ENCODE data around the gene MSRB1. TPM values are rescaled to one million over a fixed set of nuclear protein-coding genes. Genes with fewer than 3 reads are reported as not detected.
A peak's percentile ranks its signal among the peaks of the same experiment; 100 is the strongest.

MSRB1 gene
- total and polyA plus RNA-seq, 2 of the 13 experiments (the other 11 are each of a cell fraction or from before 2014, with no cell fraction given), result 32.1 to 75.4 TPM

DNA sequence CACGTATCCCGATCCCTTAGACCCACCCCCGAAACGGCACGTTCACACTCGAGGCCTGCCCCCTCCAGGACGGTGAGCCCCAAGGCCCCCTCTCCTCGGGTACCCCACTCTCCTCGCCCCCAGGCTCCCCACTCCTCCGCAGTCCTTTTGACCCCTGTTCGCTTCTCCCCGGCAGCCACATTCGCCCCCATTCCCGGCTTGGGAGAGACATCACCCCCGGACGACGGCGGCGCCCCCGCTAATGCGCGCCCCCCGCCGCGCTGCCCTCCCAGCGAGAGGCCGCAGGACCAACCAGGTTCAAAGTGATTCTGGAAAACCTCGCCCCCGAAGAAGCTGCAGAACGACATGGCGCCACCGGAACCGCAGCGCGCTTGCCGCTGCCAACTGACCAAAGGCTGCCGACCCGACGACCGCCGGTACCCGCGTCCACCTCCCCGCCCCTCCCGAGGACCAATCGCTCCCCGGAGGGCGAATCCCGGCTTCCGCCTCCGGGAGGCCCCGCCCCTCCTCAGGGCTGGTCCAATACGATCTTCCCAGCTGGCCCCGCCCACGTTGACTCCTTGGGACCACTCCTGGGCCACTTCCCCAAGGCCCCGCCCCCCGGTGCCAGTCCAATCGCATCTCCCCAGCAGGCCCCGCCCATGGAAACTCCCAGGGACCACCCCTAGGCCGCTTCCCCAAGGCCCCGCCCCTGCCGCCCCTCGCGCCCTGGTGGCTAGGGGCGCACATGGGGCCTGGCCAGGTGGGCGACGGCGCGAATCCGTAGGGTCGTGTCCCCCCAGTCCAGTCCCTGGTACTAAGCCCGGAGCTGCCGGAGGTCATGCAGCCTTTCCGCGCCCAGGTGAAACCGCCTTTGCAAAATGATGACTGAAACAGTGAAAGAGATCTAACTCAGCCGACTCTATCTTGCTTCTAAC, at the start of gene MSRB1 (continued):
- no peak for TF ChIP-seq IRF2 (CRISPR knock-in tag; IDR thresholded peaks at IDR 0.05)
- TF ChIP-seq GZF1 (CRISPR knock-in tag; IDR thresholded peaks at IDR 0.05), result no peak
- TF ChIP-seq SYNCRIP (IDR thresholded peaks at IDR 0.05; ENCODE audit: insufficient read depth, low read depth, low read length), result no peak
- peak; percentile 84 for TF ChIP-seq NFYB (CRISPR knock-in tag; IDR thresholded peaks at IDR 0.05)
- TF ChIP-seq, protein P1, sequence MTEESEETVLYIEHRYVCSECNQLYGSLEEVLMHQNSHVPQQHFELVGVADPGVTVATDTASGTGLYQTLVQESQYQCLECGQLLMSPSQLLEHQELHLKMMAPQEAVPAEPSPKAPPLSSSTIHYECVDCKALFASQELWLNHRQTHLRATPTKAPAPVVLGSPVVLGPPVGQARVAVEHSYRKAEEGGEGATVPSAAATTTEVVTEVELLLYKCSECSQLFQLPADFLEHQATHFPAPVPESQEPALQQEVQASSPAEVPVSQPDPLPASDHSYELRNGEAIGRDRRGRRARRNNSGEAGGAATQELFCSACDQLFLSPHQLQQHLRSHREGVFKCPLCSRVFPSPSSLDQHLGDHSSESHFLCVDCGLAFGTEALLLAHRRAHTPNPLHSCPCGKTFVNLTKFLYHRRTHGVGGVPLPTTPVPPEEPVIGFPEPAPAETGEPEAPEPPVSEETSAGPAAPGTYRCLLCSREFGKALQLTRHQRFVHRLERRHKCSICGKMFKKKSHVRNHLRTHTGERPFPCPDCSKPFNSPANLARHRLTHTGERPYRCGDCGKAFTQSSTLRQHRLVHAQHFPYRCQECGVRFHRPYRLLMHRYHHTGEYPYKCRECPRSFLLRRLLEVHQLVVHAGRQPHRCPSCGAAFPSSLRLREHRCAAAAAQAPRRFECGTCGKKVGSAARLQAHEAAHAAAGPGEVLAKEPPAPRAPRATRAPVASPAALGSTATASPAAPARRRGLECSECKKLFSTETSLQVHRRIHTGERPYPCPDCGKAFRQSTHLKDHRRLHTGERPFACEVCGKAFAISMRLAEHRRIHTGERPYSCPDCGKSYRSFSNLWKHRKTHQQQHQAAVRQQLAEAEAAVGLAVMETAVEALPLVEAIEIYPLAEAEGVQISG (CRISPR knock-in tag; IDR thresholded peaks at IDR 0.05), result peak; percentile 55; the same call in 1 of the 2 replicates
- TF ChIP-seq KLF9 (CRISPR knock-in tag; IDR thresholded peaks at IDR 0.05; ENCODE audit: low read depth), result peak; percentile 64; the same call in 1 of the 2 replicates
- TF ChIP-seq IKZF4 (CRISPR knock-in tag; IDR thresholded peaks at IDR 0.05; ENCODE audit: borderline replicate concordance, low read depth, not compliant biosample characterization), result no peak
- TF ChIP-seq, protein P2, sequence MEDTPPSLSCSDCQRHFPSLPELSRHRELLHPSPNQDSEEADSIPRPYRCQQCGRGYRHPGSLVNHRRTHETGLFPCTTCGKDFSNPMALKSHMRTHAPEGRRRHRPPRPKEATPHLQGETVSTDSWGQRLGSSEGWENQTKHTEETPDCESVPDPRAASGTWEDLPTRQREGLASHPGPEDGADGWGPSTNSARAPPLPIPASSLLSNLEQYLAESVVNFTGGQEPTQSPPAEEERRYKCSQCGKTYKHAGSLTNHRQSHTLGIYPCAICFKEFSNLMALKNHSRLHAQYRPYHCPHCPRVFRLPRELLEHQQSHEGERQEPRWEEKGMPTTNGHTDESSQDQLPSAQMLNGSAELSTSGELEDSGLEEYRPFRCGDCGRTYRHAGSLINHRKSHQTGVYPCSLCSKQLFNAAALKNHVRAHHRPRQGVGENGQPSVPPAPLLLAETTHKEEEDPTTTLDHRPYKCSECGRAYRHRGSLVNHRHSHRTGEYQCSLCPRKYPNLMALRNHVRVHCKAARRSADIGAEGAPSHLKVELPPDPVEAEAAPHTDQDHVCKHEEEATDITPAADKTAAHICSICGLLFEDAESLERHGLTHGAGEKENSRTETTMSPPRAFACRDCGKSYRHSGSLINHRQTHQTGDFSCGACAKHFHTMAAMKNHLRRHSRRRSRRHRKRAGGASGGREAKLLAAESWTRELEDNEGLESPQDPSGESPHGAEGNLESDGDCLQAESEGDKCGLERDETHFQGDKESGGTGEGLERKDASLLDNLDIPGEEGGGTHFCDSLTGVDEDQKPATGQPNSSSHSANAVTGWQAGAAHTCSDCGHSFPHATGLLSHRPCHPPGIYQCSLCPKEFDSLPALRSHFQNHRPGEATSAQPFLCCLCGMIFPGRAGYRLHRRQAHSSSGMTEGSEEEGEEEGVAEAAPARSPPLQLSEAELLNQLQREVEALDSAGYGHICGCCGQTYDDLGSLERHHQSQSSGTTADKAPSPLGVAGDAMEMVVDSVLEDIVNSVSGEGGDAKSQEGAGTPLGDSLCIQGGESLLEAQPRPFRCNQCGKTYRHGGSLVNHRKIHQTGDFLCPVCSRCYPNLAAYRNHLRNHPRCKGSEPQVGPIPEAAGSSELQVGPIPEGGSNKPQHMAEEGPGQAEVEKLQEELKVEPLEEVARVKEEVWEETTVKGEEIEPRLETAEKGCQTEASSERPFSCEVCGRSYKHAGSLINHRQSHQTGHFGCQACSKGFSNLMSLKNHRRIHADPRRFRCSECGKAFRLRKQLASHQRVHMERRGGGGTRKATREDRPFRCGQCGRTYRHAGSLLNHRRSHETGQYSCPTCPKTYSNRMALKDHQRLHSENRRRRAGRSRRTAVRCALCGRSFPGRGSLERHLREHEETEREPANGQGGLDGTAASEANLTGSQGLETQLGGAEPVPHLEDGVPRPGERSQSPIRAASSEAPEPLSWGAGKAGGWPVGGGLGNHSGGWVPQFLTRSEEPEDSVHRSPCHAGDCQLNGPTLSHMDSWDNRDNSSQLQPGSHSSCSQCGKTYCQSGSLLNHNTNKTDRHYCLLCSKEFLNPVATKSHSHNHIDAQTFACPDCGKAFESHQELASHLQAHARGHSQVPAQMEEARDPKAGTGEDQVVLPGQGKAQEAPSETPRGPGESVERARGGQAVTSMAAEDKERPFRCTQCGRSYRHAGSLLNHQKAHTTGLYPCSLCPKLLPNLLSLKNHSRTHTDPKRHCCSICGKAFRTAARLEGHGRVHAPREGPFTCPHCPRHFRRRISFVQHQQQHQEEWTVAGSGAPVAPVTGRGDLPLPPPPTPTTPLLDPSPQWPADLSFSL (CRISPR knock-in tag; IDR thresholded peaks at IDR 0.05), result no peak; the same call in 1 of the 2 replicates
- no peak for TF ChIP-seq WIZ (CRISPR knock-in tag; IDR thresholded peaks at IDR 0.05)
- no peak for TF ChIP-seq MAFK (conservative IDR thresholded peaks at IDR 0.05 in 1 of 2, IDR thresholded peaks at IDR 0.05 in 1 of 2; ENCODE audit: low read length in 2 of 2)
- TF ChIP-seq ZNF432 (CRISPR knock-in tag; IDR thresholded peaks at IDR 0.05; ENCODE audit: borderline replicate concordance), result no peak
- no peak for TF ChIP-seq ZSCAN12 (CRISPR knock-in tag; IDR thresholded peaks at IDR 0.05)
- TF ChIP-seq ZFP36 (IDR thresholded peaks at IDR 0.05; ENCODE audit: borderline replicate concordance, low read depth, low read length, partially characterized antibody), result no peak
- TF ChIP-seq, protein P3, sequence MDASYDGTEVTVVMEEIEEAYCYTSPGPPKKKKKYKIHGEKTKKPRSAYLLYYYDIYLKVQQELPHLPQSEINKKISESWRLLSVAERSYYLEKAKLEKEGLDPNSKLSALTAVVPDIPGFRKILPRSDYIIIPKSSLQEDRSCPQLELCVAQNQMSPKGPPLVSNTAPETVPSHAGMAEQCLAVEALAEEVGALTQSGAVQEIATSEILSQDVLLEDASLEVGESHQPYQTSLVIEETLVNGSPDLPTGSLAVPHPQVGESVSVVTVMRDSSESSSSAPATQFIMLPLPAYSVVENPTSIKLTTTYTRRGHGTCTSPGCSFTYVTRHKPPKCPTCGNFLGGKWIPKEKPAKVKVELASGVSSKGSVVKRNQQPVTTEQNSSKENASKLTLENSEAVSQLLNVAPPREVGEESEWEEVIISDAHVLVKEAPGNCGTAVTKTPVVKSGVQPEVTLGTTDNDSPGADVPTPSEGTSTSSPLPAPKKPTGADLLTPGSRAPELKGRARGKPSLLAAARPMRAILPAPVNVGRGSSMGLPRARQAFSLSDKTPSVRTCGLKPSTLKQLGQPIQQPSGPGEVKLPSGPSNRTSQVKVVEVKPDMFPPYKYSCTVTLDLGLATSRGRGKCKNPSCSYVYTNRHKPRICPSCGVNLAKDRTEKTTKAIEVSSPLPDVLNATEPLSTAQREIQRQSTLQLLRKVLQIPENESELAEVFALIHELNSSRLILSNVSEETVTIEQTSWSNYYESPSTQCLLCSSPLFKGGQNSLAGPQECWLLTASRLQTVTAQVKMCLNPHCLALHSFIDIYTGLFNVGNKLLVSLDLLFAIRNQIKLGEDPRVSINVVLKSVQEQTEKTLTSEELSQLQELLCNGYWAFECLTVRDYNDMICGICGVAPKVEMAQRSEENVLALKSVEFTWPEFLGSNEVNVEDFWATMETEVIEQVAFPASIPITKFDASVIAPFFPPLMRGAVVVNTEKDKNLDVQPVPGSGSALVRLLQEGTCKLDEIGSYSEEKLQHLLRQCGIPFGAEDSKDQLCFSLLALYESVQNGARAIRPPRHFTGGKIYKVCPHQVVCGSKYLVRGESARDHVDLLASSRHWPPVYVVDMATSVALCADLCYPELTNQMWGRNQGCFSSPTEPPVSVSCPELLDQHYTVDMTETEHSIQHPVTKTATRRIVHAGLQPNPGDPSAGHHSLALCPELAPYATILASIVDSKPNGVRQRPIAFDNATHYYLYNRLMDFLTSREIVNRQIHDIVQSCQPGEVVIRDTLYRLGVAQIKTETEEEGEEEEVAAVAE (CRISPR knock-in tag; IDR thresholded peaks at IDR 0.05; ENCODE audit: borderline replicate concordance), result no peak
- TF ChIP-seq SIN3B (IDR thresholded peaks at IDR 0.05; ENCODE audit: low read length), result no peak

Data from HepG2 (cell line).